AG09309 (cell line): Measurements from ENCODE around the gene THOC1.

Experiments used
- DNase-seq: peaks from one replicate; pipeline ENCODE4 v3.0.0-alpha.2; 2010; ENCODE audit warnings: low read depth
- H3K4me3 ChIP-seq: 2 replicates; pipeline ENCODE4 v1.5.1; 2011; ENCODE audit warnings: mild to moderate bottlenecking, low read depth, low read length, moderate library complexity; ENCODE audit not compliant: control insufficient read depth
- TF ChIP-seq, protein P1 (sequence below): IDR thresholded peaks from 2 replicates; pipeline ENCODE4 v1.5.1; 2011; ENCODE audit warnings: mild to moderate bottlenecking, low read depth, low read length, inconsistent platforms; ENCODE audit not compliant: insufficient read depth, control insufficient read depth; ENCODE audit errors: missing control alignments

The THOC1 gene

DNA sequence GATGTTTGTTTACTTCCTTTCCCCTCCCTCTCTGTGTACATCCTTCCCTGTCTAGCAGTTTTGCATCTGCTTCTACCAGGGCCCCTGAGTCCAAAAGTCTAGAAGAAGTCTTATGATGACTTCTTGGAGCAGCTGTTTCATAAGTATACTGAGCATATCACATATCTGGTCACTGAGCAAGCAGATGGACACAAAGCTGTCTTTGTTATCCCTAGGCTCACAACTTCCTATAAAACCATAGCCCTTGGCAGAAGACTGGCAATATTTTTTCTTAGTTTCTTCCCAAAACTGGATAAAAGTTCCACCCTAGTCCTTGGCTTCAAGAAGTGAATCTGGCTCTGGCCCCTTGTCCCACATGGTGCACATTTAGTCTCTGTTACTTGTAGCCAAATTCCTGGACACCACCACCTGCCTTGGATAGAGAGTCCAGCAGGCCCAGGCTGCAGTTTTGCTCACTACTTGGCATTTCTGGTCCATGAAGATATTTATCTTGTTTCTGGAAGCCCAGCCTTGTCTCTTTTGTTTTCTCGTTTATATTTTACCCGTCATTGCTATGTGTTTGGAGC lies 22.5 kb downstream of the THOC1 start:
- TF ChIP-seq, protein P1, sequence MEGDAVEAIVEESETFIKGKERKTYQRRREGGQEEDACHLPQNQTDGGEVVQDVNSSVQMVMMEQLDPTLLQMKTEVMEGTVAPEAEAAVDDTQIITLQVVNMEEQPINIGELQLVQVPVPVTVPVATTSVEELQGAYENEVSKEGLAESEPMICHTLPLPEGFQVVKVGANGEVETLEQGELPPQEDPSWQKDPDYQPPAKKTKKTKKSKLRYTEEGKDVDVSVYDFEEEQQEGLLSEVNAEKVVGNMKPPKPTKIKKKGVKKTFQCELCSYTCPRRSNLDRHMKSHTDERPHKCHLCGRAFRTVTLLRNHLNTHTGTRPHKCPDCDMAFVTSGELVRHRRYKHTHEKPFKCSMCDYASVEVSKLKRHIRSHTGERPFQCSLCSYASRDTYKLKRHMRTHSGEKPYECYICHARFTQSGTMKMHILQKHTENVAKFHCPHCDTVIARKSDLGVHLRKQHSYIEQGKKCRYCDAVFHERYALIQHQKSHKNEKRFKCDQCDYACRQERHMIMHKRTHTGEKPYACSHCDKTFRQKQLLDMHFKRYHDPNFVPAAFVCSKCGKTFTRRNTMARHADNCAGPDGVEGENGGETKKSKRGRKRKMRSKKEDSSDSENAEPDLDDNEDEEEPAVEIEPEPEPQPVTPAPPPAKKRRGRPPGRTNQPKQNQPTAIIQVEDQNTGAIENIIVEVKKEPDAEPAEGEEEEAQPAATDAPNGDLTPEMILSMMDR: no peak
- H3K4me3 ChIP-seq: no peak overlapping the region
- DNase-seq: no peak

DNA sequence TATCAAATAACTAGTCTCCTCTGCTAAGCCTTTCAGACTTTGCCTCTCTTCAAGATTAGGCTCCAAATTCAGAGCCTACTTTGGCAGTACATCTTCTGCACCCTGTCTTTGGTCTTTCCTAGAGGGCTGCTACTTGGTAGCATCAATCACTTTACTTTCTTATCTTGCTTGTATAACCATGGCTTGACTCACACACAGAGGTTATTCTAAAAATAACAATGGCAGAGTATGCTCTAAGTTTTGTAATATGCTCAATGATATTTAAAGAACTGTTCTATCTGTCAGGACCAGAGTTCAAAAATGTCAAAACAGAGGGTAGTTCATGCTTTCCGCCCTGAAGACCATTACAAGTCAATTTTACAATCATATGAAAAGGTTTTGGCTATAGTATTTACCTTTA lies 27.7 kb downstream of the THOC1 start:
- no peak for DNase-seq
- TF ChIP-seq, protein P1: no peak
- H3K4me3 ChIP-seq: no peak overlapping the region

DNA sequence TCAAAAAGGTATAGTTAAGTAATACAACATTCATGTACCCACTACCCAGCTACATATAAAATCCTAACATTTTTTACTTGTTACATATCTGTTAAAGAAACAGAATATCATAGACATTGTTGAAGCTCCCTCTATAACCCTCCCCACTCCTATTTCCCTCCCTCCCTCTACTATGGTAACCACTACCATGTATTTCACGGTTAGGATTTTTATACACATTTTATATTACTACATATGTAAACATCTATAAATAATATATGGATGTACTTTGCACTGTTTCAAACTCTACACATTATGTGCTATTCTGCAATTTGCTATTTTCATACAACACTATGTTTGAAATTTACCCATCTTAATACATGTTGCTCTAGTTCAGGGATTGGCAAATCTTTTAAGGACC lies 36.3 kb downstream of the THOC1 start:
- TF ChIP-seq, protein P1: no peak
- DNase-seq: no peak
- no peak overlapping the region for H3K4me3 ChIP-seq

DNA sequence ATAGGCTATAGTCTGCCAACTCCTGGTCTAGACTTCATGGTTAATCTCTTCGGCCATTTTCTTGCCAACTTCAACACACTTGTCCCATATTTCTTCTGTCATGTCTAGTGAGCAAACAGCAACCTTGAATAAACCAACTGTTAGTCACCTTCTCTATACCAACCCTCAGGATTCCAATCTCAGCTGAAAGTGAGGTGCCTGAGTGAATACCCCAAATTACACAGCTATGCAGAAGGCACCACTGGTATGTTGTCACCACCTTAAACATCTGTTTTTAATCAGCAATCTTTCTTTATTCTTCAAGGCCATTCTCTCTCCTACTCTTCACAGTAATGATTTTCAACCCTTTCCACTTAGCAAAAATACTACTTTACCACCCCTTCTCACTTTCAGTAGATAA lies 39.3 kb downstream of the THOC1 start:
- no peak for DNase-seq
- H3K4me3 ChIP-seq: no peak overlapping the region
- TF ChIP-seq, protein P1: no peak

DNA sequence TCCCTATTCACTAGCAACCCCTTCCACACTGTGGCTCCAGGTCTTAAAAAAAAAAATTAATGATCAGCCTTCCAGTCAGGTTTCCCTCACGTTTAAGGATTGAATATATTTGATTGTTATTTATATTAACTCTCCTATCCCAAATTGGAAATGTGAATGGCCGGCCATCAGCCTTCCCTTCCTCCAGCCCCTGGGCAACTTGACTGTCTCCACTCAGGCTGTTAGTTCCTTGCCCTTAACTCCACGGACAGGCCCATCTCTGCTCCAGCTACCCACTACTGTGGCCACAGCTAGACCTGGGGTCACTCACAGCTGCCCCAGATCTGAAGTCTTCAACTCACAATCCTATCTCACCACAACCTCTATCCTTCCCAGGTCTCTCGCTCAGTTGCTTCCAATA lies 39.9 kb downstream of the THOC1 start:
- no peak overlapping the region for H3K4me3 ChIP-seq
- DNase-seq: no peak
- TF ChIP-seq, protein P1: no peak

DNA sequence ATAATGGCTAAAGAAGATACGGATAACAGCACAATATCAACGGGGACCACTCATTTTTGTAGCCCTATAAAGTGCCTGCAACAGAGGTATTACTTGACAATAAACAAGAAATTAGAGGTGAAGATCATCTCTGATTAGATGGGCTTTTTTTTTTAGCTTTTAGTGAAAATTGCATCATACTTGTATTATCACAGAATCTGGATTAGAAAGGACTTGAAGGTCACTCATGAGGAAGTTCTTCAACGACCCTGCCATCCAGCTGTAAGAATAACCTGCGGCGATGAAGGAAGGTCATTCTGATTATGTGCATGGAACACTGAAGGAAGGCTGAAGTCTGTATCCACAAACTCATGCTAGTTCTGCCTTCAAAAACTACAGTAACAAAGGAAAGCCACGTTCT lies 40.5 kb downstream of the THOC1 start:
- no peak overlapping the region for H3K4me3 ChIP-seq
- TF ChIP-seq, protein P1: no peak
- no peak for DNase-seq

DNA sequence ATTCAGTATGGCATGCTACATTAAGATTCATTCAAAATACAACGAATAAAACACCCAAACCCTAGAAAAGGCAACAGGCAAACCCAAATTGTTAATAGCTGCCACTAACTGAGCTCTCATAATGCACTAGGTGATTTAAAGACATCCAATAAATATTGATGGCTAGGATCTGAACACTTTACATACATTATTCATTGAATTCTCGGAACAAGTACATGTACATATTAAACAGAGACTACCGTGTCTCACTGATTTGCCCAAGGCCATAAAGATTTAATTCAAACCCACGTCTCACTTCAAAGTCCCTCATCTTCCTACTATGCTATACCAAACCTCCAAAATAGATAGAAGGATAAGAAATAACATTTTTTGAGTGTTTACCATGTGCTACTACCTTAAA lies 42.1 kb downstream of the THOC1 start:
- no peak overlapping the region for H3K4me3 ChIP-seq
- TF ChIP-seq, protein P1: no peak
- DNase-seq: no peak
